ENCODE measurements around the gene NHSL2.

DNA sequence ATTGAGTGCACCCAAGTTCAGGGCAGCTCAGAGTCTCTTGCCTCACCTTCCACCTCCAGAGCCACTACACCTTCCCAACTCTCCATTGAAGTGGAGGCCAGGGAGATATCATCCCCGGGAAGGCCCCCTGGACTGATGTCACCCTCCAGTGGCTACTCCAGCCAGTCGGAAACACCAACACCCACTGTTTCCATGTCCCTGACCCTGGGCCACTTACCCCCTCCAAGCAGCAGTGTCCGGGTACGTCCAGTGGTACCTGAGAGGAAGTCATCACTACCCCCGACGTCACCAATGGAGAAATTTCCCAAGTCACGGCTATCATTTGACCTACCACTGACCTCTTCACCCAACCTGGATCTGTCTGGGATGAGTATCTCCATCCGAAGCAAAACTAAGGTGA, 228.9 kb downstream of the NHSL2 start:
- TF ChIP-seq, protein P1, sequence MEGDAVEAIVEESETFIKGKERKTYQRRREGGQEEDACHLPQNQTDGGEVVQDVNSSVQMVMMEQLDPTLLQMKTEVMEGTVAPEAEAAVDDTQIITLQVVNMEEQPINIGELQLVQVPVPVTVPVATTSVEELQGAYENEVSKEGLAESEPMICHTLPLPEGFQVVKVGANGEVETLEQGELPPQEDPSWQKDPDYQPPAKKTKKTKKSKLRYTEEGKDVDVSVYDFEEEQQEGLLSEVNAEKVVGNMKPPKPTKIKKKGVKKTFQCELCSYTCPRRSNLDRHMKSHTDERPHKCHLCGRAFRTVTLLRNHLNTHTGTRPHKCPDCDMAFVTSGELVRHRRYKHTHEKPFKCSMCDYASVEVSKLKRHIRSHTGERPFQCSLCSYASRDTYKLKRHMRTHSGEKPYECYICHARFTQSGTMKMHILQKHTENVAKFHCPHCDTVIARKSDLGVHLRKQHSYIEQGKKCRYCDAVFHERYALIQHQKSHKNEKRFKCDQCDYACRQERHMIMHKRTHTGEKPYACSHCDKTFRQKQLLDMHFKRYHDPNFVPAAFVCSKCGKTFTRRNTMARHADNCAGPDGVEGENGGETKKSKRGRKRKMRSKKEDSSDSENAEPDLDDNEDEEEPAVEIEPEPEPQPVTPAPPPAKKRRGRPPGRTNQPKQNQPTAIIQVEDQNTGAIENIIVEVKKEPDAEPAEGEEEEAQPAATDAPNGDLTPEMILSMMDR (IDR thresholded peaks at IDR 0.05) = no peak
- no peak for TF ChIP-seq POLR2AphosphoS5 (IDR thresholded peaks at IDR 0.05)

Data from gastroesophageal sphincter (tissue), 3 donors.